HepG2 (cell line): ENCODE results near the gene KLF15. TPM values are rescaled to one million over a fixed set of nuclear protein-coding genes. Genes with fewer than 3 reads are reported as not detected.
A peak's percentile ranks its signal among the peaks of the same experiment; 100 is the strongest.

ENCODE experiments used
- HOXA5 ChIP-seq: sonication (generic); formaldehyde crosslinking; IDR thresholded peaks from 2 replicates; pipeline ENCODE4 v1.4.0; 2020; ENCODE audit warnings: missing genetic modification reagents
- PAXIP1 ChIP-seq: sonication (generic); formaldehyde crosslinking; conservative IDR thresholded peaks from 2 replicates; pipeline ENCODE4 v1.4.0; 2020; ENCODE audit warnings: mild to moderate bottlenecking, missing genetic modification reagents, moderate library complexity
- POGK ChIP-seq: sonication (generic); formaldehyde crosslinking; conservative IDR thresholded peaks from 2 replicates; pipeline ENCODE4 v1.8.0; 2022; ENCODE audit warnings: mild to moderate bottlenecking, moderate library complexity, missing genetic modification reagents
- ZBTB14 ChIP-seq: sonication (generic); formaldehyde crosslinking; IDR thresholded peaks from 2 replicates; pipeline ENCODE4 v1.4.0; 2020; ENCODE audit warnings: missing genetic modification reagents
- ZHX2 ChIP-seq, 2 experiments: sonication (generic) in 1 of 2; formaldehyde crosslinking in 1 of 2; IDR thresholded peaks; 2 replicates each; pipeline versions ENCODE4 v1.6.1 to v1.9.0; 2014 to 2022; ENCODE audit warnings: antibody characterized with exemption in 1 of 2, borderline replicate concordance in 1 of 2, inconsistent platforms in 1 of 2, low read depth in 1 of 2, missing genetic modification reagents in 1 of 2
- ZKSCAN8 ChIP-seq: IDR thresholded peaks from 2 replicates; pipeline ENCODE4 v1.6.1; 2016; ENCODE audit warnings: borderline replicate concordance, missing genetic modification reagents, missing compliant biosample characterization
- ZNF329 ChIP-seq: sonication (generic); formaldehyde crosslinking; IDR thresholded peaks from 2 replicates; pipeline ENCODE4 v1.9.0; 2021; ENCODE audit warnings: low read depth, mild to moderate bottlenecking, missing genetic modification reagents
- ZNF367 ChIP-seq: sonication (generic); formaldehyde crosslinking; IDR thresholded peaks from 2 replicates; pipeline ENCODE4 v1.4.0; 2020; ENCODE audit warnings: missing genetic modification reagents, borderline replicate concordance
- ZNF674 ChIP-seq: sonication (generic); formaldehyde crosslinking; IDR thresholded peaks from 2 replicates; pipeline ENCODE4 v1.5.0; 2020; ENCODE audit warnings: low read depth, mild to moderate bottlenecking, missing genetic modification reagents
- ZNF687 ChIP-seq: sonication (generic); formaldehyde crosslinking; IDR thresholded peaks from 2 replicates; pipeline ENCODE4 v1.5.1; 2020; ENCODE audit warnings: mild to moderate bottlenecking, missing genetic modification reagents, moderate library complexity
- polyA plus RNA-seq, 8 experiments: library from polyadenylated mRNA; depleted of rRNA in 3 of 8; stranded (reverse) in 7 of 8; unstranded in 1 of 8; fragments of >200 nt; fragmentation: Illumina TruSeq in 4 of 8; extraction: Trizol in 4 of 8; gene quantifications; 2 replicates each; pipeline versions ENCODE4 v1.2.1 to v1.2.3, GENCODE V29; 2011 to 2016; ENCODE audit warnings: low read depth in 4 of 8, missing spikeins in 1 of 8, mixed read lengths in 1 of 8; ENCODE audit not compliant: insufficient read depth in 1 of 8
- total RNA-seq, 5 experiments: library from RNA; depleted of rRNA; stranded (reverse); fragments of >200 nt; fragmentation: Illumina TruSeq; extraction: Trizol; gene quantifications; 2 replicates each; pipeline ENCODE4 v1.2.3, GENCODE V29; 2016; ENCODE audit warnings: low read depth in 1 of 5

The KLF15 gene
- total and polyA plus RNA-seq, 2 of the 13 experiments (the other 11 are each of a cell fraction or from before 2014, with no cell fraction given) = 7.1 to 7.8 TPM

- TF ChIP-seq ZNF329 (CRISPR knock-in tag) (no peak), PAXIP1 (CRISPR knock-in tag) (no peak), ZNF674 (no peak), HOXA5 (CRISPR knock-in tag) (no peak), ZNF367 (CRISPR knock-in tag) (no peak), ZHX2 (IDR thresholded peaks at IDR 0.05; ENCODE audit: low read depth) (no peak), ZHX2 (CRISPR knock-in tag; IDR thresholded peaks at IDR 0.05; ENCODE audit: borderline replicate concordance) (no peak), ZKSCAN8 (CRISPR knock-in tag) (no peak), ZNF687 (CRISPR knock-in tag) (peak; percentile 56), ZBTB14 (CRISPR knock-in tag) (no peak), POGK (CRISPR knock-in tag) (peak; percentile 99)
These were observed at the start of gene KLF15 (continued) for GRCh38 chr3:126357295-126358037.
